Sigmoid colon (tissue), 4 donors: Measurements from ENCODE around the gene SELPLG.

Source experiments
- POLR2A ChIP-seq, 2 donors: fragments of 450-650 bp; IDR thresholded peaks; one replicate each; pipeline ENCODE4 v1.6.1; 2016; ENCODE audit warnings: antibody characterized with exemption in 2 of 2, mild to moderate bottlenecking in 2 of 2, moderate library complexity in 2 of 2
- POLR2AphosphoS5 ChIP-seq, 4 donors: sonication (generic); formaldehyde crosslinking; IDR thresholded peaks; one replicate each; pipeline ENCODE4 v1.6.1; 2017; ENCODE audit warnings: antibody characterized with exemption in 4 of 4

DNA sequence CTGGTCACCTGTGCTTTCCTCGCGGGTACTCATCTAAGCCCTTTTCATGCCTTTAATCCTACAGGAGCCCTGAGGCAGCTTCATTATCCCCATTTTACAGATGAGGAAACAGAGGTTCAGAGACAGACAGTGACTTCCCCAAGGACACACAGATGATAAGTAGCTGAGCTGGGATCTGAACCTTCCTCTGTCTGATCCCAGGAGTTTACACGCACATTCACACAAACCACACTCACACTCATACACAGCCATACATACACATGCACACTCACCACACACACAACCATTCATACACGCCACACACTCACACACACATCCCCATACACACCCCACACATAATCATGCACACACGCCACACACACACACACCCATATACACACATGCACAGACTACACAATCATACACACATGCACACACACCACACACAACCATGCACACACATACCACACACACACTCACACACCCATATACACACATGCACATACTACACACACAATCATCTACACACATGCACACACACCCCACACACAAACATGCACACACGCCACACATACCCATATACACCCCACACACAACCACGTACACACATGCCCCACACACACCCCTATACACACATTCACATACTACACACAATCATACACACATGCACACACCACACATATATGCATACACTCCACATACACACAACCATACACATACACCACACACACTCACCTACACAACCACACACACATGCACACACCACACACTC lies 38.6 kb downstream of the SELPLG start:
- TF ChIP-seq POLR2A (IDR thresholded peaks at IDR 0.05) (no peak), POLR2AphosphoS5 (IDR thresholded peaks at IDR 0.05) (no peak)
